Testis (tissue), 2 donors: ENCODE measurements around the gene PIEZO2.
"Not testable (repeated sequence)": the region's sequence is repeated elsewhere in the genome, so short reads cannot be mapped to it uniquely, and the experiment has no call there.

Experiments used
- POLR2A ChIP-seq: fragments of 450-650 bp; IDR thresholded peaks from one replicate; pipeline ENCODE4 v1.6.1; 2017; ENCODE audit warnings: antibody characterized with exemption, mild to moderate bottlenecking, moderate library complexity
- TF ChIP-seq, protein P1 (sequence below), 3 experiments: fragments of 450-650 bp in 2 of 3; fragments of 200-600 bp in 1 of 3; sonication (generic) in 1 of 3; IDR thresholded peaks; one replicate each; pipeline ENCODE4 v1.5.1; 2016 to 2019; ENCODE audit warnings: antibody characterized with exemption in 3 of 3, mild to moderate bottlenecking in 2 of 3, moderate library complexity in 1 of 3

DNA sequence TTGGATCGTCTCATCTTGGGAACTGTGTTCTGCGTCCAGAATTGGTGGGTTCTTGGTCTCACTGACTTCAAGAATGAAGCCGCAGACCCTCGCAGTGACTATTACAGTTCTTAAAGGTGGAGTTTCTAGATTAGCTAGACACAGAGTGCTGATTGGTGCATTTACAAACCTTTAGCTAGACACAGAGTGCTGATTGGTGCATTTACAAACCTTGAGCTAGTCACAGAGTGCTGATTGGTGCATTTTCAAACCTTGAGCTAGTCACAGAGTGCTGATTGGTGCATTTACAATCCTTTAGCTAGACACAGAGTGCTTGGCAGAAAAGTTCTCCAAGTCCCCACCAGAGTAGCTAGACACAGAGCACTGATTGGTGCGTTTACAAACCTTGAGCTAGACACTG is 233.6 kb downstream of the PIEZO2 start:
- not testable (repeated sequence) for TF ChIP-seq POLR2A
- TF ChIP-seq, protein P1, sequence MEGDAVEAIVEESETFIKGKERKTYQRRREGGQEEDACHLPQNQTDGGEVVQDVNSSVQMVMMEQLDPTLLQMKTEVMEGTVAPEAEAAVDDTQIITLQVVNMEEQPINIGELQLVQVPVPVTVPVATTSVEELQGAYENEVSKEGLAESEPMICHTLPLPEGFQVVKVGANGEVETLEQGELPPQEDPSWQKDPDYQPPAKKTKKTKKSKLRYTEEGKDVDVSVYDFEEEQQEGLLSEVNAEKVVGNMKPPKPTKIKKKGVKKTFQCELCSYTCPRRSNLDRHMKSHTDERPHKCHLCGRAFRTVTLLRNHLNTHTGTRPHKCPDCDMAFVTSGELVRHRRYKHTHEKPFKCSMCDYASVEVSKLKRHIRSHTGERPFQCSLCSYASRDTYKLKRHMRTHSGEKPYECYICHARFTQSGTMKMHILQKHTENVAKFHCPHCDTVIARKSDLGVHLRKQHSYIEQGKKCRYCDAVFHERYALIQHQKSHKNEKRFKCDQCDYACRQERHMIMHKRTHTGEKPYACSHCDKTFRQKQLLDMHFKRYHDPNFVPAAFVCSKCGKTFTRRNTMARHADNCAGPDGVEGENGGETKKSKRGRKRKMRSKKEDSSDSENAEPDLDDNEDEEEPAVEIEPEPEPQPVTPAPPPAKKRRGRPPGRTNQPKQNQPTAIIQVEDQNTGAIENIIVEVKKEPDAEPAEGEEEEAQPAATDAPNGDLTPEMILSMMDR (IDR thresholded peaks at IDR 0.05) = not testable (repeated sequence)
